Fibroblast of skin of scalp (primary cell): Measurements from ENCODE around the gene GYG2.
"Not testable (repeated sequence)": the region's sequence is repeated elsewhere in the genome, so short reads cannot be mapped to it uniquely, and the experiment has no call there.

ENCODE experiments used
- DNase-seq: peaks from one replicate; pipeline ENCODE4 v3.0.0-alpha.2; 2013

The GYG2 gene

DNA sequence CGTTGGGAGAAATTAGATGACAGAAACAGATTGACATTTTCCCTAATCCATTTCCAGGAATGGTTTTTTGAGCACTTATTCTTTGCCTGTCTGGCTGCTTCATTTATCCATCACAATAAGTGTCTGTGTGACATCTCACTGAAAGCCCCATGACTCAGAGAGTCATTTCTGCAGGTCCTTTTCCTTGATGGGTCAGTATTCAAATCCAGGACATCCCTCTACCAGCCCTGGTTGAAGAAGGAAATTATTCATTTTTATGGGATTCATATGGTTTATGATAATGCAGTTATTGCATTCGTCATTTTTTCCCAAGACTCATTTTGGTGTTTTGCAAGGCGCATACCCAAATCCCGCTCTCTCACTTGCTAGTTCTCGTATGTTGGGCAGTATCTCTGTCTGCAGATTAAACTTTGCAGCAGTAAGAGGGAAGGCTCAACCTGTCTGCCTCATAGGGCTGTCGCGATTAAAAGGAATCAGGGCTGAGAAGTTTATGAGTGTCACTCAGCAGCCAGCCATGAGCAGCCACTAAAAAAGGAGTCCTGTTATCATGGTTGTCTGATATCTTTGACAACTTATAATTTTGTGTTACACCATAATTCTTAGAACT, 44.0 kb downstream of the GYG2 start:
- no peak for DNase-seq

DNA sequence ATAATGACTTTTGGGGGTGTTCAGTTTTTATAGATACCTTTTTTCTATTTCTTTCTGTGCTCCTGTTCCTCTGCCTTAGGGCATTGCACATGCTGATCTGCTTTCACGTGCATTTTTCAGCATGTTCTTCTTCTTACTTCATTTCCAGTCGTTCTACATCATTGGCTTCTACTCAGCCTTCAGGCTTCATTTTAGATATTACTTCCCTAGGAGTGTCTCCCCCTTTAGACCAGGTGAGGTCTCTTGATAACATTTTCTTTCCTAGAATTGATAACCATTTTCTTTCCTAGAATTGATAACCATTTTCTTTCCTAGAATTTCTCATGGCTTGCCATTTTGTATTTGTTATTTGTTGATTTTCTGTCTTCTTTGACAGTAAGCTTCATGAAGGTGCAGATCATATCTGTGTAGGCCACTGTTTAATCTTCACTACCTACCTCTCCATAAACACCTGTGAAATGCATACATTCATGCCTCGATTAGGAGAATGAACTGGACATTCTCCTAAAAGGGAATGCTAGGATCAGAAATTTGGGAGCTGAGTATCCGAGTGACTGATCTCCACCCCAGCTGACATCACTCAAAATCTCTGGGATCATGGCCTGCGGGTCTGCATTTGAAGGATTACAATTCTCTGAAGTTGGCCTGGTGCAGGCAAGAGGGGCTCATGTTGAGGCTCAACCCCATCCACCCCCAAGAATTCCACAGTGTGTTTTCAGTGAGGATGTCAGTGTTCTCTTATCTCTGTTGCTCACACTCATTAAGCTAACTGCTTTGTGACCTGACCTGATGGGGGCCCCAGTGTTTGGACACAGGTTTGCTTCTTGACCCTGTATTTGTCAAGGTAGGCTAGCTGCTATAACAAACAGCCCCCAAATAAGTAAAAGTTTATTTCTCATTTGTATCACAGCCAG, 45.7 kb downstream of the GYG2 start:
- DNase-seq, result no peak

GRCh38 chrX:2875136-2875481, 46.4 kb downstream of the GYG2 start:
- no peak for DNase-seq

DNA sequence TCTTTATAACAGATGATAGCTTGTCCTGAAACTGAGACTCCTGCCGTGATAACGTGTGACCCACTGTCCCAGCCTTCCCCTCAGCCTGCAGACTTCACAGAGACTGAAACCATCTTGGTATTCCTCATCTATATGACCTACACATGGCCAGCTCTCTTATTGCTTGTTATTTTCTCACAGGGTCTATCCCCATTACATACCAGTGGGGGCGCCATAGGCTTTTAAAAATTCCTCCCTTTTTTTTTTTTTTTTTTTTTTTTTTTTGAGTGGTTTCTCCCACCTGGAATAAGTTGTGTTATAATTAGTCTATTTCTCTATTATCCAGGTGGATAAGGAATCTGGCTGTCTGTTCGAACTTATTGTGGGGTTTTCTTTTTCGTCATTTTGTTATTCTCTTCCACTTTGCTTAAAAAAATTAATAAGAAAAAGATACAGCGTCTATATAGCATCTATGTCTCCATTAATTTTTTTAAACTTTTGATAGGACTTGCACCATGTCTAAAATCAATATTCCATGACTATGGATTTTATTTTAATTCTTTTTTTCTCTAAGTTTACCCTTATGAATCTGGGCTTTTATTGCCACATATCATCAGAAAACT, 47.2 kb downstream of the GYG2 start:
- DNase-seq, result peak; percentile 7

GRCh38 chrX:2878563-2878962, 49.8 kb downstream of the GYG2 start:
- DNase-seq, result no peak

DNA sequence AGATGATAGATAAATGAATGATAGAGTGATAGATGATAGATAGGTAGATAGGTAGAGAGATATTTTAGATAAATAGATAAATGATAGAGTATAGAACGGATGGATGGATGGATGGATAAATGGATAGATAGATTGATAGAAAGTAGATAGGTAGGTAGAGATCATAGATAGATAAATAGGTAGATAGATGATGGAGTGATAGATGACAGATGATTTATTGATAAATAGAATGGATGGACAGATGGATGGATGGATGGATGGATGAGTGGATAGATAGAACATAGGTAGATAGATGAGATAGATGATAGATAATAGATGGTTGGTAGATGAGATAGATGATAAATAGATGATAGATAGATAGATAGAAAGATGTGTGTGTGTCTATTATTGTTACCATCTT, 50.9 kb downstream of the GYG2 start:
- no peak for DNase-seq

- DNase-seq, result no peak
Observed at GRCh38 chrX:2883770-2884169, 55.0 kb downstream of the GYG2 start.

- DNase-seq, result no peak
Observed at GRCh38 chrX:2888309-2888708, 59.6 kb downstream of the GYG2 start.

- DNase-seq, result no peak
Observed at GRCh38 chrX:2889045-2889605, 60.4 kb downstream of the GYG2 start.

GRCh38 chrX:2889706-2890490, 61.2 kb downstream of the GYG2 start:
- peak; percentile 15 for DNase-seq

DNA sequence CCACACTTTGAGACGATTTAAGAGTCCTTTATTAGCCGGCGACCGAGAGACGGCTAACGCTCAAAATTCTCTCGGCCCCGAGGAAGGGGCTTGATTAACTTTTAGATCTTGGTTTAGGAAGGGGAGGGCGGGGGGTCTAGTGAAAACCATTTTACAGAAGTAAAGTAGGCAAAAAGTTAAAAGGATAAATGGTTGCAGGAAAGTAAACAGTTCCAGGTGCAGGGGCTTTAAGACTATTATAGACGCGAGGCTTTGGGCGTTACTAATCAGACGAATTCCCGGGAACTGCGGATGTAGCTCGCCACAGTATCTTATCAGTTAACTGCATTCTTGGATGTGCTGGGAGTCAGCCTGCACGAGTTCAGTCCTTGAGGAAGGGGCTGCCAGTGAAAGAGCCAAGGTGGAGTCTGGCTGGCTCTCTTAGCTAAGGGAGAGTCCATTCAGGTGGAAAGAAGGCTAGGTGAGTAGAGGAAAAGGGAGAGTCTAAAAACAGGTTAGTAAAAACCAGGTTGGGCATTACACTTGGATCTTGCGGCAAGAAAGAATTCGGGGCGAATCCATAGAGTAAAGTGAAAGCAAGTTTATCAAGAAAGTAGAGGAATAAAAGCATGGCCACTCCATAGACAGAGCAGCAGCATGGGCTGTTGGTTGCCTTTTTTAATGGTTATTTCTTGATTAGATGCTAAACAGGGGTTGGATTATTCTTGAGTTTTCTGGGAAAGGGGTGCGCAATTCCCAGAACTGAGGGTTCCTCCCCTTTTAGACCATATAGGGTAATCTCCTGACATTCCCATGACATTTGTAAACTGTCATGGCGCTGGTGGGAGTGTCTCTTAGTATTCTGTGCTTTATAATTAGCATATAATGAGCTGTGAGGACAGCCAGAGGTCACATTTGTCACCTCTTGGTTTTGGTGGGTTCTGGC, 62.1 kb downstream of the GYG2 start:
- DNase-seq, result not testable (repeated sequence)

DNA sequence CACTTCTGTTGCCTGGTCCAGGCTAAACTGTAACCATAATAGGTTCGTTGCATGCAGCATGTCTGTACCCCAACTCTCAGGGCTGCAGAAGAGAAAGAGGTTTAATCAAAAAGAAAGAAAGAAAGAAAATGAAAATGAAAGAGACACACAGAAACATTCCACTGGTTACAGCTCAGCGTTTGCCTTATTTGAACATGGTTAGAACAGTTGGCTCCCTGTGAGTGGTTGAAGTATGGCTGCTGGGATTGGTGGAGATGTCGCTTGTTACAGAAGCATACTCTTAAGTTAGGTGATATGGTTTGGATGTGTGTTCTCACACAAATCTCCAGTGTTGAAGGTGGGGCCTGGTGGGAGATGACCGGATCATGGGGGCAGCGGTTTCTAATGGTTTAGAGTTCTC, 64.1 kb downstream of the GYG2 start:
- DNase-seq, result no peak

DNA sequence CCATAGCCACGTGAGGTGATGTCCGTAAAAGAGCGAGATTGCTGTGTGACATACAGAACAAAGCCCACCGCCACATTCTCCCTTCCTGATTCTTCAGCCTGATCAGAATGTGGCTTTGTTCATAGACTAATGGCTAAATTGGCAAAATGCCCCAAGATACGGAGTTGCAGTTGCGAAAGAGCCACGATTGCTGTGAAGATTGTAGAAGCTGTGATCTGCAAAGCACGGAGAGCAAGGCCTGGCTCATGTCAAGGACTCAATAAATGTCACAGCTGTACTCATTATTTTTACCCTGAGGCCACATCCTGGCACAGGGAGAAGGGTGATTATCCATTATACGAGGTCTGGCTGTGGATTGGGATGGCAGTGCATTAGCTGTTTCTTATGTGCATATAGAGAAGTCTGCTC, 66.2 kb downstream of the GYG2 start:
- no peak for DNase-seq

DNA sequence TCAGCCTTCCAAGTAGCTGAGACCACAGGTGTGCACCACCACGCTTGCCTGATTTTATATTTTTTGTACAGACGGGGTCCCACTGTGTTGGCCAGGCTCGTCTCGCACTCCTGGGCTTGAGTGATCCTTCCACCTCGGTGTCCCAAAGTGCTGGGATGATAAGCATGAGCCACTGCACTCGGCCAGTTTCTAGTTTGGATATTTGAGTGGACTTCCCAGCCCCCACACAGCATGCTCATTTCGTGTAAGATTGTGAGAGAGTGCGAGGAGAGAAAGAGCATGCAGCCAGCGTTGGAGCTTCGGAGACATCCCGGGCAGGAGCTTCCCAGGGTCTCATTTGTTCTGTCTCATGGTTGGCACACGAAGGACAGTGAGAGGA, 68.6 kb downstream of the GYG2 start:
- DNase-seq, result no peak

GRCh38 chrX:2897690-2898623, 69.2 kb downstream of the GYG2 start:
- not testable (repeated sequence) for DNase-seq

- DNase-seq, result no peak
Observed at GRCh38 chrX:2898846-2899512, 70.2 kb downstream of the GYG2 start.

- no peak for DNase-seq
Observed at GRCh38 chrX:2901367-2902036, 72.8 kb downstream of the GYG2 start.

- DNase-seq, result no peak
Observed at GRCh38 chrX:2902841-2903240, 74.1 kb downstream of the GYG2 start.

DNA sequence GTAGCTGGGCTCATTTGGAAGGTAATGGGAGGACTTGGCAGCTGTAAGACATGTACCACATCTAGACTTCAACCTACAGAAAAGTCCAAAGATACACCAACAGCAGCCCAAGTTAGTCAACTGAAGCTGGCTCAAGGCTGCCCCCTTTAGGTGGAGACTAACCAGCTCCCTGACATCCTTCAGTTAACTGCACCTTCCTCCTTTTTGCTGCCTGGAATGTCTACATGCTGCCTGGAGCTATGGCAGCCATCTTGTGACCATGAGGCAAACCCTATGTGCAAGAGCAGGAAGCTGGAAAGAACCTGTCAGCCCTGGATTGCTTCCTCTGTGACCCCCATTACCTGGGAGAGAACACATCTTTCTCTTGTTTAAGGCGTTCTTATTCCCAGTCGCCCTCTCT, 74.6 kb downstream of the GYG2 start:
- no peak for DNase-seq
